Measurements from ENCODE around the gene GGTLC1. TPM values are rescaled to one million over a fixed set of nuclear protein-coding genes. Genes with fewer than 3 reads are reported as not detected.
"Not testable (repeated sequence)": the region's sequence is repeated elsewhere in the genome, so short reads cannot be mapped to it uniquely, and the experiment has no call there.

The GGTLC1 gene
- total and polyA plus RNA-seq, 2 of the 8 experiments (the other 6 are each of a cell fraction or from before 2014, with no cell fraction given): not detected

DNA sequence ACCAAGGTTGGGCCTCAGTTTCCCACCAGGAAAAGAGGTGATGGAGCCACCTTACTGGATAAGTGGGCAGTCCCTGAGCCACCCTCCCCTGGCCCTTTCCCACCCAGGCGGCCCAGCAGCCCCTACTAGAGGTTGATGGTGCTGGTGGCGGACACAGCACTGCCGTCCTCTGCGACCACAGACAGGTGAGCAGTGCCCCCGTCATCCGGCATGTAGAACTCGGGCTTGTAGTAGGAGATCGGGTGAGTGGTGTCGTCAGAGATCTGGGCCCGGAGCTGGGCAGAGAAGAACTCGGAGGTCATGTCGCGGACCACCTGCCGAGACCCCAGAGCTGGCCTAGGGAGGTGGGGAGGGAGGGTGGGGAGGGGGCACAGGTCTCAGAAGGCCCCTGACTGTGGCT, 2.3 kb downstream of the GGTLC1 start:
- H3K14ac ChIP-seq (ENCODE audit: insufficient read length); H2BK15ac ChIP-seq (ENCODE audit: low read length); H2BK12ac ChIP-seq (ENCODE audit: low read depth, low read length); H2AFZ ChIP-seq (ENCODE audit: low read length); POLR2A ChIA-PET (ENCODE audit: partially characterized antibody); H3K4me1 ChIP-seq (replicated peaks in 1 of 4; ENCODE audit: control insufficient read depth in 3 of 4, insufficient read depth in 4 of 4, low read length in 3 of 4); H4K91ac ChIP-seq (replicated peaks; ENCODE audit: insufficient read length, low read length); H3K23me2 ChIP-seq (ENCODE audit: low read depth, low read length); H3K79me2 ChIP-seq (ENCODE audit: control insufficient read depth in 1 of 2, insufficient read depth in 2 of 2, low read length in 2 of 2); FAIRE-seq; H3K27ac ChIP-seq (ENCODE audit: low read depth, low read length); H4K8ac ChIP-seq (ENCODE audit: extremely low read depth, insufficient read depth, low read length); H2BK20ac ChIP-seq (ENCODE audit: low read length); H2BK5ac ChIP-seq (ENCODE audit: low read depth, low read length); H3K4me3 ChIP-seq (ENCODE audit: extremely low read depth in 1 of 4, insufficient read depth in 2 of 4, low read depth in 3 of 4, low read length in 4 of 4); H4K5ac ChIP-seq (ENCODE audit: insufficient read length, low read depth, low read length); H3K9me3 ChIP-seq (ENCODE audit: insufficient read depth in 2 of 2, low read depth in 1 of 2, low read length in 1 of 2); H2BK120ac ChIP-seq (replicated peaks; ENCODE audit: low read depth, low read length); H3K18ac ChIP-seq (ENCODE audit: extremely low read depth, low read length); H3K23ac ChIP-seq (ENCODE audit: insufficient read length); H3K56ac ChIP-seq (replicated peaks; ENCODE audit: insufficient read length, low read depth, low read length); H3K27me3 ChIP-seq (replicated peaks in 1 of 4; ENCODE audit: control insufficient read depth in 3 of 4, extremely low read depth in 1 of 4, insufficient read depth in 3 of 4, low read length in 3 of 4); H4K20me1 ChIP-seq (replicated peaks in 1 of 2; ENCODE audit: control insufficient read depth in 1 of 2, insufficient read depth in 2 of 2, low read length in 2 of 2); H2AK5ac ChIP-seq (ENCODE audit: low read depth, low read length); H3K4ac ChIP-seq (replicated peaks; ENCODE audit: insufficient read length, low read depth, low read length); H3K4me2 ChIP-seq (ENCODE audit: insufficient read depth in 1 of 2, low read depth in 2 of 2, low read length in 2 of 2); H3K36me3 ChIP-seq (ENCODE audit: control insufficient read depth in 2 of 4, insufficient read depth in 4 of 4, low read length in 3 of 4); H3K9ac ChIP-seq (replicated peaks in 1 of 4; ENCODE audit: extremely low read depth in 1 of 4, low read depth in 3 of 4, low read length in 3 of 4); H3K79me1 ChIP-seq (ENCODE audit: low read depth, low read length): not testable (repeated sequence)
- CTCF ChIA-PET (ENCODE audit: partially characterized antibody): interaction anchor here (1.8 kb wide), 1 partner anchor 49 kb away, joined by 7 read pairs; no protein-coding TSS in a partner anchor
- WGBS, 2 experiments (ENCODE audit: extremely low coverage in 1 of 2, insufficient coverage in 1 of 2, insufficient read length in 1 of 2, insufficient replicate concordance in 2 of 2, low coverage in 1 of 2, low lambda C conversion rate in 2 of 2, missing lambda C conversion rate in 1 of 2): 92% methylated on average over 10 of the region's 14 CpGs; no CpG with 5 or more reads in 1 of the 2 experiments
- peak in 1 of 2 experiments; percentile 38 for DNase-seq (ENCODE audit: low read depth in 1 of 2, low spot score in 2 of 2)

DNA sequence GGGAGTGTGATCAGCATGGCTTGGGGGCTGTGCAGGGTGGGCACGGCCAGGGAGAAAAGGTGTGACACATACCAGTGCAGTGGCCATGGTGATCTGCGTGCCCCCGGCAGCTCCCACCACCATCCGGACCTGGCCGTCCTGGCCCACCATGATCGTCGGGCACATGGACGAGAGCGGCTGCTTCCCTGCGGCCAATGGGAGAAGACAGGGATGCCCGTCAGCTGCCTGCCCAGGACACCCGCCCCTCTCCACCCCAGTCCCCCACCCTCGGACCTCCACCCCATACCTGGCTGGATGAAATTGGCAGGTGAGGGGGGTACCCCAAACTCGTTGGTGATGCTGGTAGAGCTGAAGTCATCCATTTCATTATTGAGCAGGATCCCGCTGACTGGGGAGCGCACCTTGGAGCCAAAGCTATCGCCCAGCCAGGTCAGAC, 2.8 kb downstream of the GGTLC1 start:
- H2BK15ac ChIP-seq (ENCODE audit: low read length); H3K18ac ChIP-seq (ENCODE audit: extremely low read depth, low read length); H2AK5ac ChIP-seq (ENCODE audit: low read depth, low read length); H3K56ac ChIP-seq (replicated peaks; ENCODE audit: insufficient read length, low read depth, low read length); FAIRE-seq; H4K5ac ChIP-seq (ENCODE audit: insufficient read length, low read depth, low read length); H3K14ac ChIP-seq (ENCODE audit: insufficient read length); H2BK5ac ChIP-seq (ENCODE audit: low read depth, low read length); H3K4me2 ChIP-seq (ENCODE audit: insufficient read depth in 1 of 2, low read depth in 2 of 2, low read length in 2 of 2); H2BK120ac ChIP-seq (replicated peaks; ENCODE audit: low read depth, low read length); H3K79me1 ChIP-seq (ENCODE audit: low read depth, low read length); H3K27ac ChIP-seq (ENCODE audit: low read depth, low read length); H3K27me3 ChIP-seq (replicated peaks in 1 of 4; ENCODE audit: control insufficient read depth in 3 of 4, extremely low read depth in 1 of 4, insufficient read depth in 3 of 4, low read length in 3 of 4); H3K9ac ChIP-seq (replicated peaks in 1 of 4; ENCODE audit: extremely low read depth in 1 of 4, low read depth in 3 of 4, low read length in 3 of 4); H4K91ac ChIP-seq (replicated peaks; ENCODE audit: insufficient read length, low read length); H3K4ac ChIP-seq (replicated peaks; ENCODE audit: insufficient read length, low read depth, low read length); H4K8ac ChIP-seq (ENCODE audit: extremely low read depth, insufficient read depth, low read length); H3K79me2 ChIP-seq (ENCODE audit: control insufficient read depth in 1 of 2, insufficient read depth in 2 of 2, low read length in 2 of 2); H3K4me3 ChIP-seq (ENCODE audit: extremely low read depth in 1 of 4, insufficient read depth in 2 of 4, low read depth in 3 of 4, low read length in 4 of 4); H3K23me2 ChIP-seq (ENCODE audit: low read depth, low read length); POLR2A ChIA-PET (ENCODE audit: partially characterized antibody); H4K20me1 ChIP-seq (replicated peaks in 1 of 2; ENCODE audit: control insufficient read depth in 1 of 2, insufficient read depth in 2 of 2, low read length in 2 of 2); H3K36me3 ChIP-seq (ENCODE audit: control insufficient read depth in 2 of 4, insufficient read depth in 4 of 4, low read length in 3 of 4); H3K23ac ChIP-seq (ENCODE audit: insufficient read length); H2BK20ac ChIP-seq (ENCODE audit: low read length); H2BK12ac ChIP-seq (ENCODE audit: low read depth, low read length); H3K9me3 ChIP-seq (ENCODE audit: insufficient read depth in 2 of 2, low read depth in 1 of 2, low read length in 1 of 2); H3K4me1 ChIP-seq (replicated peaks in 1 of 4; ENCODE audit: control insufficient read depth in 3 of 4, insufficient read depth in 4 of 4, low read length in 3 of 4); H2AFZ ChIP-seq (ENCODE audit: low read length): not testable (repeated sequence)
- DNase-seq (ENCODE audit: low read depth in 1 of 2, low spot score in 2 of 2): peak in 1 of 2 experiments; percentile 20
- WGBS, 2 experiments (ENCODE audit: extremely low coverage in 1 of 2, insufficient coverage in 1 of 2, insufficient read length in 1 of 2, insufficient replicate concordance in 2 of 2, low coverage in 1 of 2, low lambda C conversion rate in 2 of 2, missing lambda C conversion rate in 1 of 2): 100% methylated on average over 3 of the region's 17 CpGs; no CpG with 5 or more reads in 1 of the 2 experiments
- CTCF ChIA-PET (ENCODE audit: partially characterized antibody): interaction anchor here (1.8 kb wide), 1 partner anchor 48 kb away, joined by 7 read pairs; no protein-coding TSS in a partner anchor

Measured in H1 (cell line).